ENCODE data around the gene PTPN4. TPM values are rescaled to one million over a fixed set of nuclear protein-coding genes. Genes with fewer than 3 reads are reported as not detected.

The PTPN4 gene
- total and polyA plus RNA-seq, 2 donors from 2014 or later, result 7.4 to 46.4 TPM

GRCh38 chr2:119760956-119761275 lies 1.2 kb downstream of the PTPN4 start:
- no peaks in the 10 kb centered on the region for H3K36me3 ChIP-seq (ENCODE audit: control insufficient read depth in 2 of 3, insufficient read depth in 3 of 3, low read length in 3 of 3)
- H3K27me3 ChIP-seq (ENCODE audit: control insufficient read depth, insufficient read depth, low read length), result no peaks in the 10 kb centered on the region
- peak overlapping the region; percentile 78 to 96 (median 92) for H3K9ac ChIP-seq (ENCODE audit: low read length in 3 of 3)
- H3K4me3 ChIP-seq (ENCODE audit: low read length in 3 of 3), result peak overlapping the region; percentile 85 to 90 (median 89)
- H3K27ac ChIP-seq (ENCODE audit: low read depth in 2 of 2, low read length in 2 of 2), result peak overlapping the region in 1 of 2 donors; percentile 32
- TF ChIP-seq CTCF (IDR thresholded peaks at IDR 0.05; ENCODE audit: borderline replicate concordance, extremely low read depth, insufficient read depth), result no peak
- intact Hi-C loops (cut with DNase I), result no loop called here
- DNase-seq (peak in 2 of 5 donors; percentile 52 to 65), FAIRE-seq (no peak)
- H3K4me1 ChIP-seq (ENCODE audit: control insufficient read depth in 2 of 3, insufficient read depth in 2 of 3, low read depth in 1 of 3, low read length in 3 of 3), result peaks cover 0 to 12% (median 8%) of the 10 kb centered on the region in 3 donors
- H3K9me3 ChIP-seq (ENCODE audit: control insufficient read depth in 2 of 3, insufficient read depth in 1 of 3, low read length in 3 of 3), result no peaks in the 10 kb centered on the region

GRCh38 chr2:119764832-119765231 lies 5.1 kb downstream of the PTPN4 start:
- Histone ChIP-seq H3K27me3 (ENCODE audit: control insufficient read depth, insufficient read depth, low read length) (no peaks in the 10 kb centered on the region), H3K4me3 (ENCODE audit: low read length in 3 of 3) (no peak overlapping the region), H3K4me1 (ENCODE audit: control insufficient read depth in 2 of 3, insufficient read depth in 2 of 3, low read depth in 1 of 3, low read length in 3 of 3) (peaks cover 0 to 4% (median 3%) of the 10 kb centered on the region in 3 donors), H3K9ac (ENCODE audit: low read length in 3 of 3) (no peak overlapping the region), H3K27ac (ENCODE audit: low read depth in 2 of 2, low read length in 2 of 2) (no peak overlapping the region), H3K36me3 (ENCODE audit: control insufficient read depth in 2 of 3, insufficient read depth in 3 of 3, low read length in 3 of 3) (no peaks in the 10 kb centered on the region), H3K9me3 (ENCODE audit: control insufficient read depth in 2 of 3, insufficient read depth in 1 of 3, low read length in 3 of 3) (no peaks in the 10 kb centered on the region)
- DNase-seq, result no peak
- FAIRE-seq, result no peak
- intact Hi-C loops (cut with DNase I), result no loop called here
- TF ChIP-seq CTCF (IDR thresholded peaks at IDR 0.05; ENCODE audit: borderline replicate concordance, extremely low read depth, insufficient read depth), result no peak

- Histone ChIP-seq H3K27me3 (ENCODE audit: control insufficient read depth, insufficient read depth, low read length) (no peaks in the 10 kb centered on the region), H3K36me3 (ENCODE audit: control insufficient read depth in 2 of 3, insufficient read depth in 3 of 3, low read length in 3 of 3) (no peaks in the 10 kb centered on the region), H3K4me3 (ENCODE audit: low read length in 3 of 3) (no peak overlapping the region), H3K9me3 (ENCODE audit: control insufficient read depth in 2 of 3, insufficient read depth in 1 of 3, low read length in 3 of 3) (no peaks in the 10 kb centered on the region), H3K27ac (ENCODE audit: low read depth in 2 of 2, low read length in 2 of 2) (no peak overlapping the region), H3K4me1 (ENCODE audit: control insufficient read depth in 2 of 3, insufficient read depth in 2 of 3, low read depth in 1 of 3, low read length in 3 of 3) (peaks cover 0 to 4% (median 3%) of the 10 kb centered on the region in 3 donors), H3K9ac (ENCODE audit: low read length in 3 of 3) (no peak overlapping the region)
- intact Hi-C loops (cut with DNase I), result no loop called here
- no peak for TF ChIP-seq CTCF (IDR thresholded peaks at IDR 0.05; ENCODE audit: borderline replicate concordance, extremely low read depth, insufficient read depth)
- no peak for DNase-seq
- no peak for FAIRE-seq
Observed at GRCh38 chr2:119765433-119766002, 5.8 kb downstream of the PTPN4 start.

- Histone ChIP-seq H3K27ac (ENCODE audit: low read depth in 2 of 2, low read length in 2 of 2) (no peak overlapping the region), H3K27me3 (ENCODE audit: control insufficient read depth, insufficient read depth, low read length) (no peaks in the 10 kb centered on the region), H3K9ac (ENCODE audit: low read length in 3 of 3) (no peak overlapping the region), H3K4me1 (ENCODE audit: control insufficient read depth in 2 of 3, insufficient read depth in 2 of 3, low read depth in 1 of 3, low read length in 3 of 3) (peaks cover 0 to 4% (median 3%) of the 10 kb centered on the region in 3 donors), H3K36me3 (ENCODE audit: control insufficient read depth in 2 of 3, insufficient read depth in 3 of 3, low read length in 3 of 3) (no peaks in the 10 kb centered on the region), H3K4me3 (ENCODE audit: low read length in 3 of 3) (no peak overlapping the region), H3K9me3 (ENCODE audit: control insufficient read depth in 2 of 3, insufficient read depth in 1 of 3, low read length in 3 of 3) (no peaks in the 10 kb centered on the region)
- no peak for TF ChIP-seq CTCF (IDR thresholded peaks at IDR 0.05; ENCODE audit: borderline replicate concordance, extremely low read depth, insufficient read depth)
- intact Hi-C loops (cut with DNase I), result no loop called here
- no peak for FAIRE-seq
- no peak for DNase-seq
Observed at GRCh38 chr2:119766944-119767343, 7.2 kb downstream of the PTPN4 start.

Measured in kidney (tissue), 14 donors.